Measurements from ENCODE around the gene UBQLN4.

The UBQLN4 gene

DNA sequence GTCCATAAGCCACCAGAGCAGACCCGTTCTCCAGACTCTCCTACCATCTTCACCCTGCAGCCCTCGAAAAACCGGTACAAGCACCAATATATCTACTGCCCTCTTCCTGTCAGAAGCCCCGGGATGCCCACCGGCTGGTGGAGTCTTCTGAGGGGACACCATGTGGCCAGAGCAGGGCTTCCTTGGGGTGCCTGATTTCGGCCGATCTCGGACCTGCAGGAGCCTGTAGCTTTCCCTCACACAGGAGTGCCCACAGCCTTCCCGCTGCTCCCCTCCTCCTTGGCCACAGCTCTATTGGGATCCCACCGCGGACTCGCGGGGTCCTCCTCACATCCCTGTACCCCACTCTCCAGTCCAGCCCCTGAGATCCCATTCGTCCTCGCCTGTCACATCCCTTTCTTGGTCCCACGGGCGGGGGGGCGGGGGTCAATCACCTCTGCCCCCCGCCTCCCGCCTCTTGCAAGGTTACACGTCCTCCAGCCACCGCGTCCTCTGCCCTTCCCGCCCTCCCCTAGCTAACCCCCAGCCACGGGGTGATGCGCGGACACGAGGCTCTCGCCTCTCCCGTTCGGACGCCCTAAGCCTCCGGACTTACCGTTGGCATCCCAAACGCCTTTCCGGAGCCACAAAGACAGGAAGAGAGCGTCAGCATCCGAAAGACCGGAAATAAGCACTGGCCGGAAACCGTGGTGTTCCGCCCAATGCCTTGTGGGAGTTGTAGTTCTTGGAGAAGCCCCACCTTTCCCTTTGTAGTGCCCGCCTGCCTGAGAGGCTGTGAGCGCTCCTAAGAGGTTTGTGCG is 33.1 kb downstream of the UBQLN4 start, which contains the start of gene SSR2:
Gene SSR2 (minus strand): TSS at position 659 of the 800 bp plus-strand sequence. CDS start 784 bp downstream, outside the sequence.
- peak within 1 kb of the TSS; percentile 91 for H3K27ac Mint-ChIP-seq
- H3K4me3 Mint-ChIP-seq: peak within 1 kb of the TSS; percentile 94
- H3K27me3 Mint-ChIP-seq: no peaks in the 10 kb centered on the region
- peaks cover 15% of the 10 kb centered on the region for H3K36me3 Mint-ChIP-seq
- H3K4me1 Mint-ChIP-seq: peaks cover 35% of the 10 kb centered on the region
- H3K9me3 Mint-ChIP-seq: no peaks in the 10 kb centered on the region

DNA sequence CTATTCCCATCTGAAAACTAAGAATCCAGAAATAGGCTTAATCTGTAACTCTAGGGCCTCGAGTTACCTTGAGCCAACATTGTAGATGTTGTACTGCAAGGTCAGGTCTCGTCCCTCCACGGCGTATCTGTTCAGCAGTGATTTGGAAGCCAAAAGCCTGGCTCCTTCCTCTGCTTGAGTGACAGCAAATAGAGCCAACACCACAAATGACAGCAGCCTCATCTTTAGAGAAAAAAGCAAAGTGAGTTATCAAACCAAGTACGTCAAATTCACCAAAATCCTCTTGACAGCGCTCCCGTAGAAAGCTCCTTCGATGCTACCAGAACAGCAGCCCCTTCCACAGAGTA is 33.7 kb downstream of the UBQLN4 start:
- Mint-ChIP-seq H3K27me3 (no peaks in the 10 kb centered on the region), H3K9me3 (no peaks in the 10 kb centered on the region), H3K4me3 (peak overlapping the region; percentile 94), H3K36me3 (peaks cover 15% of the 10 kb centered on the region), H3K27ac (peak overlapping the region; percentile 19), H3K4me1 (peaks cover 36% of the 10 kb centered on the region)

DNA sequence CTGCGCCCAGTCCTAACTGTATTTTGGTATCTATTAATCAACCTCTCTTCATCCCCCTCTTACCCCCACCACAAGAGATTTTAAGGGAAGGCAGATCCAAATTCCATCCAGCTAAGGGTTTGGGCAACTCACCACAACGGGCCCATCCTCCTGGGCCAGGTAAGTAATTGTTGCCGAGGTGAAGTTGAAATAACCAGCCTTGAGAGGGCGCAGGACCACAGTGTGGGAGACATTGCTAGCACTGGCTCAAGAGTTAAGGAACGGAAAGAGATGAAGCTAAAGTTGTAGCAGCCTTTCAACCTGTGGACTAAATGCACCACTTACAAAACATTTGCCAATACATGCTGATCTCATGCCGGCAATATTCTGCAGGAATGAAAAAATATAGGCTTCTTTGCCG is 38.8 kb downstream of the UBQLN4 start:
- peaks cover 26% of the 10 kb centered on the region for H3K4me1 Mint-ChIP-seq
- no peaks in the 10 kb centered on the region for H3K27me3 Mint-ChIP-seq
- H3K36me3 Mint-ChIP-seq: peaks cover 21% of the 10 kb centered on the region
- no peak overlapping the region for H3K4me3 Mint-ChIP-seq
- no peak overlapping the region for H3K27ac Mint-ChIP-seq
- H3K9me3 Mint-ChIP-seq: no peaks in the 10 kb centered on the region

DNA sequence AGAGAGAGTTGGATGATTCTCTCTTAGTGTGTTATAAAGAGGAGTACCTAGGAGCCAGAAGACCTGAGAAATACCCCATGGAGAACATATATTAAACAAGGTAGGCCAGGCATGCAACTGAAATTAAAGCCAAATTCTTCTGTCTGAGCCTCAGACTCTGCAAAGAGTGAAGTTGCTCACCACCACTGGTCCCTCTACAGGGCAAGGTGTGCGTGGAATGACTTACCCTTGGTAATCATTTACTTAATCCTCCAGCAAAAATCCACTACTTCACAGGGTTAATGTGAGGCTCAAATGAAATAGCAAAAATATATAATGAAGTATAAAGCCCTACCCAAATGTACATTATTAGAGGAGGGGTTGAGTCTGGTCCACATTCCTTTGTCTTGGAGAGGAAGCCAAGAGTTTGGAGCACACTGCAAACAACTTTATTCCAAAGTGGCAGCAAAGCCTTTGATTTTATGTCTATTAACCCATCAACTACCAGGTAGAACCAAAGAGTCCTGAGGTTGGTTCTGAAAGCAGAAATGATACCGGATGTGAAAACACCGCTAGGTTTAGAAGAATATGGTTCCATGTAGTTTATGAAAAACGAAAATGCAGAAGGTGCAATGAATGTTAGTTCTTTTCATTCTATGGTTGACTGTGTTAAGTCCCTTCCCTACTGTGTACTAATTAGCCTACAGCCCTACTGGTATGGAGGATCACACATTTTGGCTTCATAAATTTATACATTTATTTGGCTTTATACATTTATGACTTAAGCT is 41.4 kb downstream of the UBQLN4 start:
- peaks cover 18% of the 10 kb centered on the region for H3K4me1 Mint-ChIP-seq
- H3K27me3 Mint-ChIP-seq: no peaks in the 10 kb centered on the region
- no peaks in the 10 kb centered on the region for H3K9me3 Mint-ChIP-seq
- peaks cover 22% of the 10 kb centered on the region for H3K36me3 Mint-ChIP-seq
- no peak overlapping the region for H3K4me3 Mint-ChIP-seq
- no peak overlapping the region for H3K27ac Mint-ChIP-seq

DNA sequence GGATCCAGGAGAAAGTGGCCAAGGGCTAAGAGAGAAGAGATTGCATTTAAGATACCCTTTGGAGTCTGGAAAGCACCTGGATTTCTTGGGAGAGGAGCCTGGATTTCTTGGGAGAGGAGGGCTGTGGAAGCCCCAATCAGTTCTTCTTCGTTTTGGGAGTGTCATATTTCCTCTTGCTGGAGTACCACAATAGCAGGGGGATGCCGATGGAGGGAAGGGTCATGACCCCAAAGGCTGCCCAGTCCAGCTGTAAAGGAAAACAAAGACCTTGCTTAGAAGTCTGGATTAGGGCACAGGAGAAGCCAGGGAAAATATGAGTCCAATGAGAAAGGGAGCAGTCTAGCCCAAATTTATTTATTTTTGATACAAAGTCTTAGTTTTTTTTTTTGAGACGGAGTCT is 44.2 kb downstream of the UBQLN4 start:
- H3K36me3 Mint-ChIP-seq: peaks cover 17% of the 10 kb centered on the region
- H3K4me1 Mint-ChIP-seq: peaks cover 27% of the 10 kb centered on the region
- no peak overlapping the region for H3K4me3 Mint-ChIP-seq
- no peak overlapping the region for H3K27ac Mint-ChIP-seq
- no peaks in the 10 kb centered on the region for H3K9me3 Mint-ChIP-seq
- no peaks in the 10 kb centered on the region for H3K27me3 Mint-ChIP-seq

DNA sequence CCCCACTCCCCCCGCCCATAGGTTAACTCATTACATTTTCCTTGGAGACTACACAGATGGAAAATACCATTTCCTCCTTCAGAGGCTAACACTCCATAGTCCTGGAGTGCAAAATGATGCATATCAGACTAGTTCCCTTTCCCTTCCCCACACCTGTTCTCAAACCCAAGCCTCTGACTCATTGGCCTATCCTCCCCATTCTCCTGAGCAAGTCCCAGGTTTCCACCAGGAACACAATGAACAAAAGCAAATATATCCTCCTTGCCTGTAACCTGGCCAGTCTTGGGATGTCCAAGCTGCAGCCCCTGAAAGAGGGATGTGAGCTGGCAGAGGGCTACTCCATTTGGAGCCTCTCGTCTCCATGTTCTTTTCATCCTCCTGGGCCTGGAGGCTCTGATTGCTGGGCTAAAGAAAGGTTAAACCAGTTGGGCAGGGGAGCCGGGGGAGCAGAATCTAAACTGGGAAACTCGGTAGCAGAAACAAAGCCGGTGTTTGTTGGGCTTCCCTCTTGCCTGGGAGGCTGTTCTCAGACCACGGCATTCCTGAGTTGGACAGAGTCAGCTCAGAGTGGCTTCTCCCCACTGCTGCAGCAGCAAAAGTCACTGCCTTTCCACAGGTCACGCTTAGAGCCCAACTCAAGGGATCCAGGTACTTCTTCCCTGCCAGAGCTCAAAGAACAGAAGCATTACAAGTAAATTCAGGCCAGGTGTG is 46.8 kb downstream of the UBQLN4 start:
- no peak overlapping the region for H3K4me3 Mint-ChIP-seq

DNA sequence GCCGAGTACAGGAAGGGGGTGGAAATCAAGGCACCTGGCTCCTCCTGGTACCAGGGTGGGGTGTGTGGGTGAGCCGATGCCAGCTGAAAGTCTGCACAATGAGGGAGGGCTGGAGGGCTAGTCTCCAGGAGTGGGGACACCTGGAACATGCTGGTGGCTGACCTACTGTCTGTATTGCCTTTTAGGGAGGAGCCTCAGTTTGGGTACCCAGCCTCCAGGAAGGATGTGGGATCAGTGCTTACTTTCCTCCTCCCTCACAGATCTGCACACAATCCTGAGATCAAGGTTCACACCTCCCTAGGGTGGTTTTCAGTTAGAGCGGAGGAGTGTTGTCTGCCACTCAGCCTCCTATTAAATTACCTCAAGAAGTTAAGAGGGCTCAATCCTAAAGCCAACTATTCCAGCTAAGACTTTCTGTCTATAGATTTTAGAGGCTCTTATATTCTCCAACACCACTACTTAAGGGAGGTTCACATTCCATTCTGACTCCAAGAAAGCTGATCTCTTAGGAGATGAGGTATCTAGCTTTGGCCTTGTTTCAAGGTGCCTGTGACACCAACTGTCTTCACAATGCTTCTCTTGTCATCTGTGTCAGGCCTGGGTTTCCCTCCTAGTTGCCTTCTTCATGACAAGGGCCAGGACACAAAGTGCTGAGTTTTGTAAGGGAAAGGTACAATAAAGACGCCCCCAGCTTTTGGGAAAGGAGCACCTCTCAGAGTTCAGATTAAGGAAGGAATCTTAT is 48.6 kb downstream of the UBQLN4 start:
- H3K4me1 Mint-ChIP-seq: peaks cover 27% of the 10 kb centered on the region
- peak overlapping the region; percentile 24 for H3K27ac Mint-ChIP-seq
- H3K4me3 Mint-ChIP-seq: peak overlapping the region; percentile 51
- H3K36me3 Mint-ChIP-seq: peaks cover 8% of the 10 kb centered on the region
- H3K27me3 Mint-ChIP-seq: no peaks in the 10 kb centered on the region
- H3K9me3 Mint-ChIP-seq: no peaks in the 10 kb centered on the region

More for the DNA sequence above, 46.8 kb downstream of the UBQLN4 start:
- Mint-ChIP-seq H3K27ac (peak overlapping the region; percentile 62), H3K9me3 (no peaks in the 10 kb centered on the region), H3K36me3 (peaks cover 15% of the 10 kb centered on the region), H3K27me3 (no peaks in the 10 kb centered on the region), H3K4me1 (peaks cover 27% of the 10 kb centered on the region)

DNA sequence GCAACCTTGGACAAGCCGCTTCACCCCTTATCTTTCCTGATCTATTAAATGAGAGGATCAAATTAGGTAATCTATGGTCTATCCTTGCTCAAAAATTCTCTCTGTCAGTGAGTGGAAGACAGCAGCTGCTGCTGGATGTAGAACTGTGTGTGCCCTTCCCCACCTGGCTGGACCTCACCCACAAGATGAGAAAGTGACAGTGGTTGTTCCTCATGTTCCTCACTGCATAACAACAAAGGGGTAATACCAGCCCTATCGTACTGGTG is 49.7 kb downstream of the UBQLN4 start:
- peaks cover 27% of the 10 kb centered on the region for H3K4me1 Mint-ChIP-seq
- H3K36me3 Mint-ChIP-seq: peaks cover 5% of the 10 kb centered on the region
- no peaks in the 10 kb centered on the region for H3K27me3 Mint-ChIP-seq
- no peaks in the 10 kb centered on the region for H3K9me3 Mint-ChIP-seq
- H3K4me3 Mint-ChIP-seq: no peak overlapping the region
- H3K27ac Mint-ChIP-seq: peak overlapping the region; percentile 55

DNA sequence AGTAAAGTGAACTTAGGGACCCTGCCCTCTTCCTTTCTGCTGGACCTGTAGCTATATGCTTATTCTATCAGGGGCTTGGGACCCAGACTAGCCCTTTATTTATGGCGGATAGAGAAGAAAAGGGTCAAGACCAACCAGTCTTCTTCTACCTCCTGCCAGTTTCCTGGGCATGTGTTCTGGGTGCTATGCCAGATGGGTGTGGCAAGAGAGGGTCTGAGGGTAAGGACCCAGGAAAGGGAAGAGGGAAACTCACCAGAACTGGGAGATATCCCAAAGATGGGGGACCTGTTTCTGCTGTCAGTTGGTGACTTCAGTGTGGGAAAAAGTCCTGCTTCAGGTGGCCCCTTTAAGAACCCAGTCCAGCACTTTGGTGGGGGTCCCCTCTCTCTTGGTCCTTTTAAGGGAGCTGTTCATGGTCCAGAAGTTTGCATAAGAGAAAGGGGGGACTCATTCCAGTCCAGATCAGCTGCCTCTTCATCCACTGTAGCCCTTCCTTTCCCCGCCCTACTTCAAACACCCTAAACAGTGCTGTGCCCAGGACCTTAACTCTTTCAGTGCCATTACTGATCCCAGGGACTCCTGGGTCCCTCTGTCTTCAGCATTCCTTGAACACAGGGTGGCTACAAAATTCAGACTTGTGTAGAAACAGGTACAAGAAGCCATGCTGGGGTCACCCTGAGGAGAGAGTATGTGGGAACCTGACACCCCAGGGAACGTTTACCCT is 51.2 kb downstream of the UBQLN4 start:
- Mint-ChIP-seq H3K4me1 (peaks cover 22% of the 10 kb centered on the region), H3K36me3 (no peaks in the 10 kb centered on the region), H3K9me3 (no peaks in the 10 kb centered on the region), H3K27ac (peak overlapping the region; percentile 65), H3K4me3 (no peak overlapping the region), H3K27me3 (no peaks in the 10 kb centered on the region)

DNA sequence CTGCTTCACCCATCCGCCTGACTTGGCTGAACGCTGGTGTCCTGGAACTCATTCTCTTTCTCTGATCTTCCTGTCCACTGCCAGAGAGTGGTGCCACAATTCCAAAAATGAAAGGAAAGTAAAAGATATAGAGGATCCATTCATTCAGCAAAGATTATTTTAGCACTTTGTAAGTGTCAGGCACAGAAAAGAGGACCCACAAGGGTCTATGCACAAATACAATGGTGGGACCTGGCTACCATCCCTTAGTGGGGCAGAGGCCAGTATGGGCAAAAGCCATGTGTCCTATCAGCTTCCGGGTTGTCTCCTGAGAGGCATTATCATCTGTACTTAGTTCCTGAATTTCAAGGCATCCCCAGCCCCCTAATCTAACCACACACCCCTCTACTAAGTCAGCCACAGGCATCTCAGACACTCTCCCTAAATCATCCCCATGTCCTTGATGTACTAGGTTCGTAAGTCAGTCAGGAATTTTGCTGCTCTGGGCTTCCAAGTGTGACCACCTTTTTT is 51.9 kb downstream of the UBQLN4 start:
- Mint-ChIP-seq H3K27me3 (no peaks in the 10 kb centered on the region), H3K36me3 (no peaks in the 10 kb centered on the region), H3K9me3 (no peaks in the 10 kb centered on the region), H3K4me1 (peaks cover 19% of the 10 kb centered on the region), H3K27ac (no peak overlapping the region), H3K4me3 (no peak overlapping the region)

DNA sequence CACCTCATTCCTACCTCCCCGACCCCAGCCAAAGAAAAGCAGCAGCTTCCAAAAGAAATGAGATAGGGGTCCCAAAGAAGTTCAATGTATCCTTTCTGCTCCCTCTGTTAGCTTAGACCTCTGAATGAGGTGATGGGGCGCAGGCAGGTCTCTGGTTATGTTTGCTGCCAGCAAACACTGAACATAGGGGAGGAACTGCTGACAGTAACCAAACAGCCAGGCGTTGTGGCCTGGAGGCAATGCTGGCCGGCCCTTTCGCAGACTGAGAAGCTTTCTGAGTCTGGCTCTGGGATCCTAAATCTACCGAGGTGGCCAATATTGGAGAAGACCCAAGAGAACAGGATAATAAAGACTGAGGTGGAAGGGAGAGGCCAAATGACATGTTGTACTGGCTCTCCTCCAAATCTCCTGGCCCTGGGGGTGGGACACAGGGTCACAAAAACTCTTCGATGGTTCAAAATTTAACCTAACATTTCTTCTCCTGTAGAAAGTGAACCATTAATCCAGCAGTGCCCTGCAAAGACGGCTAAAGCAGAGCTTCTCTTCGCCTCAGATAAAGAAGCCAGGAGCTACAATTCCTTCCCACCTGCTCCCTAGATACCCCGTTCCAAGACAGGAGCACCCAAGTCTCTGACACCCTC is 52.5 kb downstream of the UBQLN4 start:
- Mint-ChIP-seq H3K27me3 (no peaks in the 10 kb centered on the region), H3K9me3 (no peaks in the 10 kb centered on the region), H3K4me1 (peaks cover 16% of the 10 kb centered on the region), H3K36me3 (no peaks in the 10 kb centered on the region), H3K4me3 (no peak overlapping the region), H3K27ac (peak overlapping the region; percentile 23)

DNA sequence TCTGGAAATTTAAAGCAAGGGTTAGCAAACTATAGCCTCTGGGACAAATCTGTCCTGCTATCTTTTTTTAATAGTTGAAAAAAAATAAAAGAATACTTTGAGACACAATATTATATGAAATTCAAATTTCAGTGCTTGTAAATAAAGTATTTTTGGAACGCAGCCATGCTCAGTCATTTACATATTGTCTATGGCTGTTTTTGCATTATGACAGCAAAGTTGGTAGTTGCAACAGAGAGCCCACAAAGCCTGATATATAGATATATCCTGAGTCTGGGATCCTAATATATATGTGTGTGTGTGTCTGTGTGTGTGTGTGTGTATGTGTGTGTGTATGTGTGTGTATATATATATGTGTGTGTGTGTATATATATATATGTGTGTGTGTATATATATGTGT is 53.6 kb downstream of the UBQLN4 start:
- H3K4me1 Mint-ChIP-seq: peaks cover 8% of the 10 kb centered on the region
- no peaks in the 10 kb centered on the region for H3K9me3 Mint-ChIP-seq
- H3K27me3 Mint-ChIP-seq: no peaks in the 10 kb centered on the region
- H3K36me3 Mint-ChIP-seq: no peaks in the 10 kb centered on the region
- H3K27ac Mint-ChIP-seq: no peak overlapping the region
- no peak overlapping the region for H3K4me3 Mint-ChIP-seq

DNA sequence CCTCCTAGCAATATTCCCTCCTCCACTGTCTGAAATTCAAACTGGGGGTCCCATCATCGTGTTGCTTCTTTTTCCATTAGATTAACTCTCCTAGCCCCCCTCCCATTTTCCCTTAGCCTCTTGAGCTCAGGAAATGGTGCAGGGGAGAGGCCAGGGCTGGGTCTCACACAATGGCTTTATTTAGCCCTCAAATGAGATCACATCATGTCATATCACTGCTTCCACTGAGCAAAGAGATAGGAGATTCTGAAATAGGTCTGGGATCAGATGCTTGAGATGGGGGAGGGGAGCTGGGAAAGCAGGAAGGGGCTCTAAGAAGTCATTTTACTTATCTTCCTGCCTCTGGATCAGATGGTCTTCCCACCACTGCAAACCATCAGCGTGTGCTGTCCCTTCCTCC is 57.4 kb downstream of the UBQLN4 start:
- Mint-ChIP-seq H3K9me3 (no peaks in the 10 kb centered on the region), H3K36me3 (no peaks in the 10 kb centered on the region), H3K27ac (no peak overlapping the region), H3K4me3 (no peak overlapping the region), H3K27me3 (no peaks in the 10 kb centered on the region), H3K4me1 (no peaks in the 10 kb centered on the region)

DNA sequence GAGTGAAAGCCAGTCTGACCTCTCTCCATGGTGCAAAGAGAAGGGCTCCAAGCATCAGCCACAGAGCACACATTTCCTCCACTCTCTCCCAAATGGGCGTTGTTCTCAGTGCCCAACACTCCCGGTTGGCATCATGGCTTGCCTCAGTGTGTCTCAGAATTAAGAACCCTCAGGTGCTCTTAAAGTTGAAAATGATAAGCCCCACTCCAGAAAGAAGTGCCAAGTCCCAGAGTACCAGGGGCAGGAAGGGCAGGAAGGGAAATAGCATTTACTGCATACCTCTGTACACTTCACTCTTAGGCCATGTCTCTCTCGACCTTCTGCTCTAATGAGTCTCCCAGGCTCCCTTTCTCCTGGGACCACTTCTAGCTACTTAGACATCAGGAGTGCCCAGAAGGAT is 60.0 kb downstream of the UBQLN4 start:
- Mint-ChIP-seq H3K27ac (no peak overlapping the region), H3K4me1 (peaks cover 4% of the 10 kb centered on the region), H3K27me3 (no peaks in the 10 kb centered on the region), H3K9me3 (no peaks in the 10 kb centered on the region), H3K36me3 (no peaks in the 10 kb centered on the region), H3K4me3 (no peak overlapping the region)

All from activated naive CD4-positive, alpha-beta T cell treated with anti-CD3 and anti-CD28 coated beads, Interleukin-2, amount 50 U/mL, for 24 hours (primary cell).